Measurements from ENCODE around the gene ZNF554. TPM values are rescaled to one million over a fixed set of nuclear protein-coding genes. Genes with fewer than 3 reads are reported as not detected.
A peak's percentile ranks its signal among the peaks of the same experiment; 100 is the strongest.
"Not testable (repeated sequence)": the region's sequence is repeated elsewhere in the genome, so short reads cannot be mapped to it uniquely, and the experiment has no call there.

Gene ZNF554
- total and polyA plus RNA-seq, 4 experiments from 2014 or later: 0.72 to 10.5 (median 7.1) TPM

DNA sequence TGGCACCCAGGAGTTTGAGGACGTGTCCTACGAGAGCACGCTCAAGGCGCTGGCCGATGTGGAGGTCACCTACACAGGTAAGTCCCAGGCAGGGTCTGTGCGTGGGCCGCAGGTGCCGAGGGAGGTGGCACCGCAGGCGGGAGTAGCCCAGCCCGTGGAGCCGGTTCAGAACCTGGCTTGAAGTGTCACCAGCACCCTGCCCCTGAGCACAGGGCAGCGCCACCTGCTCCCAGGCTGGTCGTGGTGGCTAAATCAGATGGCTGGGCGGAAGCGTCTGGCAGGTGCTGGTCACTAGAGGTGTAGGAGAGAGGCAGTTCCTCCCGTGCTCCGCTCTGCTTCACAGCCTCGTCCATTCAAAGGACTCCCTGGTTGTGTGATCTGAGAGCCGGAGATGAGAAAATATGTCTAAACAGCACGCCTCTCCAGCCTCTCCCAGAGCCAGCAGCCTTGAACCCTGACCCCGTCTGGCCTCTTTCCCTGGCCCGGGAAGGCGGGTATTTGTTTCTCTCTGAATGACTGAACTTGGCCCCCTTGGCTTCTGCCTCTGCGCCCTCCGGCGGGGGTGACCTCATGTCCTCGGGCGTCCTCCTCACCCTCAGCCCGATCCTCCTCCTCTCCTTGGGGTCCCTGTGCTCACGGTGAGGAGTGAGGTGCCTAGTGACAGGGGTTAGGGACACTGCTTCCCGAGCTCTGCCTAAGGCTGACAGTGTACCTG, 29.0 kb upstream of the ZNF554 start:
- H3K4me1 Mint-ChIP-seq: peaks cover 3 to 24% (median 11%) of the 10 kb centered on the region in 4 donors
- intact Hi-C loops (cut with micrococcal nuclease): no loop called here
- H3K36me3 Mint-ChIP-seq: peaks cover 2 to 10% of the 10 kb centered on the region in 2 donors
- H3K4me3 ChIP-seq (ENCODE audit: low read length in 2 of 2): no peak overlapping the region
- H3K4me3 Mint-ChIP-seq: peak overlapping the region in 2 of 8 donors; percentile 31 to 59
- H3K36me3 ChIP-seq (ENCODE audit: insufficient read depth, low read length): peaks cover 3% of the 10 kb centered on the region
- no peak overlapping the region for H3K27ac ChIP-seq (ENCODE audit: low read depth, low read length)
- H3K27me3 Mint-ChIP-seq: no peaks in the 10 kb centered on the region
- DNase-seq: no peak
- H3K27me3 ChIP-seq (ENCODE audit: insufficient read depth, low read length): no peaks in the 10 kb centered on the region
- H3K9me3 Mint-ChIP-seq: no peaks in the 10 kb centered on the region
- peaks cover 8% of the 10 kb centered on the region for H3K4me1 ChIP-seq (ENCODE audit: insufficient read depth, low read length)
- ChIA-PET POLR2A (ENCODE audit: partially characterized antibody) (no interaction called here), CTCF (ENCODE audit: partially characterized antibody) (no interaction called here)
- H3K27ac Mint-ChIP-seq: no peak overlapping the region
- H3K9me3 ChIP-seq (ENCODE audit: control insufficient read depth in 1 of 2, low read length in 2 of 2): no peaks in the 10 kb centered on the region

DNA sequence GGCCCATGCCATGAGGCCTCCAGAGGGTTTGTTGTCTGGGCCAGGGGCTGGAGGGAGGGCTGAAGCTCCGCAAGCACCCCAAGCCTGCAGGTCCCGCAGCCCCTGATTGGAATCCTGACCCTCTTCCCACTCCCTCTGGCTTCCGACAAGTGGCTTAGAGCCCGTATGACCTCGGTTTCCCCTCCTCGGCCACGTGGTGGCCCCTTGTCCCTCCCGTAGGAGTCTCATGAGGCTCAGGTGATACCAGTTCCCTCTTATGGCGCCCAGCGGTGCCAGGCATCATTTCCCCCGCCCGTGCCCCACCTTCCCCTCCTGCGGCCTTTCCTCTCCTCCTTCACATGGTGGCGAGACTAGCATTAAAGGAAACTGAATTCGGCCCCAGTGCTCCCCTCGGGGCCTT, 28.2 kb upstream of the ZNF554 start:
- H3K36me3 Mint-ChIP-seq: peaks cover 8 to 14% of the 10 kb centered on the region in 2 donors
- no peak overlapping the region for H3K27ac ChIP-seq (ENCODE audit: low read depth, low read length)
- intact Hi-C loops (cut with micrococcal nuclease): no loop called here
- no peaks in the 10 kb centered on the region for H3K27me3 Mint-ChIP-seq
- no peaks in the 10 kb centered on the region for H3K9me3 ChIP-seq (ENCODE audit: control insufficient read depth in 1 of 2, low read length in 2 of 2)
- no peaks in the 10 kb centered on the region for H3K27me3 ChIP-seq (ENCODE audit: insufficient read depth, low read length)
- ChIA-PET POLR2A (ENCODE audit: partially characterized antibody) (no interaction called here), CTCF (ENCODE audit: partially characterized antibody) (no interaction called here)
- no peak overlapping the region for H3K27ac Mint-ChIP-seq
- H3K9me3 Mint-ChIP-seq: no peaks in the 10 kb centered on the region
- peaks cover 2% of the 10 kb centered on the region for H3K4me1 ChIP-seq (ENCODE audit: insufficient read depth, low read length)
- peaks cover 0 to 17% (median 6%) of the 10 kb centered on the region in 4 donors for H3K4me1 Mint-ChIP-seq
- H3K36me3 ChIP-seq (ENCODE audit: insufficient read depth, low read length): peaks cover 3% of the 10 kb centered on the region
- no peak for DNase-seq
- no peak overlapping the region for H3K4me3 Mint-ChIP-seq
- no peak overlapping the region for H3K4me3 ChIP-seq (ENCODE audit: low read length in 2 of 2)

DNA sequence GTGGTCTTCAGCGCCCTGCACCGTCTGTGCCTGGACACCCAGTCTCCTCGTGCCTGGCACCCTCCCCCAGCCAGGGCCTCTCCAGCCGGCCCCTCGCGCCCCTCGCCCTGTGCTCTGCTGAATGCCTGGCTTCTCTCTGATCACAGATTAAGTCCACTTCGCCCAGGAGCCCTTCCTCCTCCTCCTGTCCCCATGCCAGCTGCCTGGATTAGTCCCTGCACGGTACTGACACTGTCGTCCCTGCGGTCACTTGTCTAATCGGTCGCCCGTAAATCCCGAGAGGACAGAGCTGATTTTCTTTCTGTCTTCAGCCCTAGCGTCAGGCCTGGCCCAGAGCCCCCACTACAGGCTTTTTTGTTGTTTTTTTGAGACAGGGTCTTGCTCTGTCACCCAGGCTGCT, 27.8 kb upstream of the ZNF554 start:
- DNase-seq: no peak
- Histone ChIP-seq H3K36me3 (ENCODE audit: insufficient read depth, low read length) (peaks cover 3% of the 10 kb centered on the region), H3K4me1 (ENCODE audit: insufficient read depth, low read length) (no peaks in the 10 kb centered on the region), H3K27me3 (ENCODE audit: insufficient read depth, low read length) (no peaks in the 10 kb centered on the region), H3K4me3 (ENCODE audit: low read length in 2 of 2) (no peak overlapping the region), H3K27ac (ENCODE audit: low read depth, low read length) (no peak overlapping the region), H3K9me3 (ENCODE audit: control insufficient read depth in 1 of 2, low read length in 2 of 2) (no peaks in the 10 kb centered on the region)
- no peaks in the 10 kb centered on the region for H3K27me3 Mint-ChIP-seq
- no peak overlapping the region for H3K4me3 Mint-ChIP-seq
- no peaks in the 10 kb centered on the region for H3K9me3 Mint-ChIP-seq
- POLR2A ChIA-PET (ENCODE audit: partially characterized antibody): no interaction called here
- H3K27ac Mint-ChIP-seq: peak overlapping the region in 2 of 7 donors; percentile 23 to 48
- CTCF ChIA-PET (ENCODE audit: partially characterized antibody): no interaction called here
- intact Hi-C loops (cut with micrococcal nuclease): no loop called here
- peaks cover 0 to 13% (median 6%) of the 10 kb centered on the region in 4 donors for H3K4me1 Mint-ChIP-seq
- H3K36me3 Mint-ChIP-seq: peaks cover 8 to 14% of the 10 kb centered on the region in 2 donors

DNA sequence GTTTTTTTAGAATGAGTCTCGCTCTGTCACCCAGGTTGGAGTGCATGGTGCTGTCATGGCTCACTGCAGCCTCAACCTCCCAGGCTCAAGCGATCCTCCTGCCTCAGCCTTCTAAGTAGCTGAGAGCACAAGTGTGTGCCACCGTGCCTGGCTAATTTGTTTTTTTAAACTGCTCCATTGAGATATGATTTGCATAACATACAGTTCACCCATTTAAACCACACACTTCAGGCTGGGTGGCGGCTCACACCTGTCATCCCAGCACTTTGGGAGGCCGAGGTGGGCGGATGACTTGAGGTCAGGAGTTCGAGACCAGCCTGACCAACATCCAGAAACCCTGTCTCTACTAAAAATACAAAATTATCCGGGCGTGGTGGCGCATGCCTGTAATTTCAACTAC, 27.0 kb upstream of the ZNF554 start:
- H3K36me3 ChIP-seq (ENCODE audit: insufficient read depth, low read length); CTCF ChIA-PET (ENCODE audit: partially characterized antibody); H3K9me3 Mint-ChIP-seq; H3K27me3 Mint-ChIP-seq; H3K27ac ChIP-seq (ENCODE audit: low read depth, low read length); H3K4me3 Mint-ChIP-seq; intact Hi-C loops (cut with micrococcal nuclease); H3K4me3 ChIP-seq (ENCODE audit: low read length in 2 of 2); H3K4me1 Mint-ChIP-seq; POLR2A ChIA-PET (ENCODE audit: partially characterized antibody); H3K4me1 ChIP-seq (ENCODE audit: insufficient read depth, low read length); H3K9me3 ChIP-seq (ENCODE audit: control insufficient read depth in 1 of 2, low read length in 2 of 2); H3K27me3 ChIP-seq (ENCODE audit: insufficient read depth, low read length); DNase-seq: not testable (repeated sequence)
- Mint-ChIP-seq H3K27ac (peak overlapping the region in 1 of 7 donors; percentile 12), H3K36me3 (peaks cover 8 to 15% of the 10 kb centered on the region in 2 donors)

DNA sequence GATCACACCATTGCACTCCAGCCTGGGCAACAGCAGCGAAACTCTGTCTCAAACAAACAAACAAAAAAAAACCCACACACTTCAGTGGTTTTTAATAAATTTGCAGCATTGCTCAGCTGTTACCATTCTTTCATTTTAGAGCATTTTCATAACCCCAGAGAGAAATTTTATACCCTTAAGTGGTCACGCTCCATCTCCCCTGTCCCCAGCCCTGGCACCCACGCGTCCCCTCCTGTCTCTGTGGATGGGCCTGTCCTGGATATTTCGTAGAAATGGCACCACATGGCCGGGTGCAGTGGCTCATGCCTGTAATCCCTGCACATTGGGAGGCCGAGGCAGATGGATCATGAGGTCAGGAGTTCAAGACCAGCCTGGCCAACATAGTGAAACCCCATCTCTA, 26.5 kb upstream of the ZNF554 start:
- Histone ChIP-seq H3K36me3 (ENCODE audit: insufficient read depth, low read length) (peaks cover 3% of the 10 kb centered on the region), H3K27ac (ENCODE audit: low read depth, low read length) (no peak overlapping the region), H3K27me3 (ENCODE audit: insufficient read depth, low read length) (no peaks in the 10 kb centered on the region), H3K9me3 (ENCODE audit: control insufficient read depth in 1 of 2, low read length in 2 of 2) (no peaks in the 10 kb centered on the region), H3K4me3 (ENCODE audit: low read length in 2 of 2) (no peak overlapping the region), H3K4me1 (ENCODE audit: insufficient read depth, low read length) (no peaks in the 10 kb centered on the region)
- intact Hi-C loops (cut with micrococcal nuclease): no loop called here
- H3K9me3 Mint-ChIP-seq: no peaks in the 10 kb centered on the region
- no peaks in the 10 kb centered on the region for H3K27me3 Mint-ChIP-seq
- no peak for DNase-seq
- H3K36me3 Mint-ChIP-seq: peaks cover 8 to 15% of the 10 kb centered on the region in 2 donors
- peak overlapping the region in 1 of 7 donors; percentile 12 for H3K27ac Mint-ChIP-seq
- peaks cover 0 to 4% (median under 1%) of the 10 kb centered on the region in 4 donors for H3K4me1 Mint-ChIP-seq
- ChIA-PET POLR2A (ENCODE audit: partially characterized antibody) (no interaction called here), CTCF (ENCODE audit: partially characterized antibody) (no interaction called here)
- no peak overlapping the region for H3K4me3 Mint-ChIP-seq

DNA sequence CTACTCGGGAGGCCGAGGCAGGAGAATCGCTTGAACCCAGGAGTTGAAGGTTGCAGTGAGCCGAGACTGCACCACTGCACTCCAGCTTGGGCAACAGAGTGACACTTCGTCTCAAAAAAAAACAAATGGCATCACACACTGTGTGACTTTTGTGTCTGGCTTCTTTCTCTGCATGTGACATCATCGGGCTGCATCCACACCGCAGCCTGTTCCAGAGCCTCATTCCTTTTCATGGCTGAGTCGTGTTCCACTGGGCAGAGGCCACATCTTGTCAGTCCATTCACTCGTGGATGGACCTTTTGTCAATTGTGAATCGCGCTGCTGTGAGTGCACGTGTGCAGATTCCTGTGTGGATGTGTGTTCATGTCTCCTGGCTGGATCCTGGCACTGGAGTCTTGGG, 26.1 kb upstream of the ZNF554 start:
- Histone ChIP-seq H3K27me3 (ENCODE audit: insufficient read depth, low read length) (no peaks in the 10 kb centered on the region), H3K4me1 (ENCODE audit: insufficient read depth, low read length) (no peaks in the 10 kb centered on the region), H3K36me3 (ENCODE audit: insufficient read depth, low read length) (peaks cover 3% of the 10 kb centered on the region), H3K9me3 (ENCODE audit: control insufficient read depth in 1 of 2, low read length in 2 of 2) (no peaks in the 10 kb centered on the region), H3K4me3 (ENCODE audit: low read length in 2 of 2) (no peak overlapping the region), H3K27ac (ENCODE audit: low read depth, low read length) (no peak overlapping the region)
- Mint-ChIP-seq H3K36me3 (peaks cover 8 to 15% of the 10 kb centered on the region in 2 donors), H3K9me3 (no peaks in the 10 kb centered on the region), H3K4me3 (no peak overlapping the region), H3K27ac (no peak overlapping the region), H3K27me3 (no peaks in the 10 kb centered on the region), H3K4me1 (peaks cover 0 to 4% (median under 1%) of the 10 kb centered on the region in 4 donors)
- intact Hi-C loops (cut with micrococcal nuclease): no loop called here
- no peak for DNase-seq
- CTCF ChIA-PET (ENCODE audit: partially characterized antibody): no interaction called here
- POLR2A ChIA-PET (ENCODE audit: partially characterized antibody): no interaction called here

DNA sequence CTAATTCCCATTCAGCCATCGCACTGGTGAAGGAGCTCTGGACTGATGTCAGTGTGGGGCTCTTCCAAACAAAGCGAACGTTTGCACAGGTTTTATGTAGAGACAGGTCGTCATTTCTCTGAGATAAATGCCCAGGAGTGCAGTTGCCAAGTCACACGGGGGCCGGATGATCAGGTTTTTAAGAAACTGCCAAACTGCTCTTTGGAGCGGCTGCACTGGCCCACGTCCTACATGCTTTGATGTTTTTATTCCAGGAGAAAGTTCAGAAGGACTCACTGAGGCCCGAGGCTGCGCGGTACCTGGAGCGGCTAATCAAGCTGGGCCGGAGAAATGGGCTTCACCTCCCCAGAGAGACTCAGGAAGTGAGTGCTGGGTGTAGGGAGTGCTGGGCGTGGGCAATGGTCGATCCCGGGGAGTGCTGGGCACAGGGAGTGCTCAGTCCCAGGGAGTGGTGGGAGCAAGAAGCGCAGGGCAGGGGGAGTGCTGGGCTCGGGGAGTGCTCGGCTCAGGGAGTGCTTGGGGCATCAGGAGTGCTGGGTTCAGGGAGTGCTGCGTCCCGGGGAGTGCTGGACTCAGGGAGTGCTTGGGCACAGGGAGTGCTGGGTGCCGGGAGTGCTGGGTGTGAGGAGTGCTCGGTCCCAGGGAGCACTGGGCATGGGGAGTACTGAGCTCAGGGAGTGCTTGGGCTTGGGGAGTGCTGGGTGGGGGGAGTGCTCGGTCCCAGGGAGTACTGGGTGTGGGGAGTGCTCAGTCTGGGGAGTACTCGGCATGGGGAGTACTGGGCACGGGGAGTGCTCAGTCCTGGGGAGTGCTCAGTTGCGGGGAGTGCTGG, 23.6 kb upstream of the ZNF554 start:
- H3K4me3 ChIP-seq (ENCODE audit: low read length in 2 of 2): no peak overlapping the region
- H3K36me3 Mint-ChIP-seq: peaks cover 11 to 21% of the 10 kb centered on the region in 2 donors
- no peaks in the 10 kb centered on the region for H3K9me3 ChIP-seq (ENCODE audit: control insufficient read depth in 1 of 2, low read length in 2 of 2)
- no peaks in the 10 kb centered on the region for H3K27me3 Mint-ChIP-seq
- DNase-seq: no peak
- intact Hi-C loops (cut with micrococcal nuclease): no loop called here
- no peak overlapping the region for H3K27ac ChIP-seq (ENCODE audit: low read depth, low read length)
- H3K9me3 Mint-ChIP-seq: no peaks in the 10 kb centered on the region
- no peaks in the 10 kb centered on the region for H3K27me3 ChIP-seq (ENCODE audit: insufficient read depth, low read length)
- no peaks in the 10 kb centered on the region for H3K4me1 ChIP-seq (ENCODE audit: insufficient read depth, low read length)
- H3K27ac Mint-ChIP-seq: no peak overlapping the region
- POLR2A ChIA-PET (ENCODE audit: partially characterized antibody): no interaction called here
- peak overlapping the region in 1 of 8 donors; percentile 20 for H3K4me3 Mint-ChIP-seq
- peaks cover 3% of the 10 kb centered on the region for H3K36me3 ChIP-seq (ENCODE audit: insufficient read depth, low read length)
- CTCF ChIA-PET (ENCODE audit: partially characterized antibody): no interaction called here
- H3K4me1 Mint-ChIP-seq: no peaks in the 10 kb centered on the region

Data from CD4-positive, alpha-beta memory T cell (primary cell).